Activated CD8-positive, alpha-beta memory T cell treated with anti-CD3 and anti-CD28 coated beads, Interleukin-2, amount 50 U/mL, for 4 hours (primary cell): ENCODE measurements around the gene GLRX.

Source experiments
- DNase-seq: peaks from one replicate; pipeline ENCODE4 v3.0.0-alpha.2; 2020

Gene GLRX

DNA sequence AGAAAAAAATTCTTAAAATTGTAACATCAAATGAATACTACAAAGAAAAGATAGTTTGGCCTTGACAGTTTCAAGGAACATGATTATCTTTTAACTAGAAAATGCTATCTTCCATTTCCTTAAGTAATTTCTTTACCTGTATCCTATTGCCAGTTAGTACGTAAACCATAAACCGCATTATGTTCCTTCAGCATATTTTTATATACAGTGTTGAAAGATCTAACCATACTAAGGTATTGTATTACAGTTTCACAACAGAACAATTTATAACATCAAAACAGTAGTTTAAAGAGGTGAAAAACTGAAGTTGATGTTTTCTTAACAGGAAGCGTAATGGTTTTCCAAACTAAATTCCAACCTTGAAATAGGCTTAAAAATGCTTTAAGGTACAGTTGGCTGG, 45.1 kb downstream of the GLRX start:
- DNase-seq, result no peak

DNA sequence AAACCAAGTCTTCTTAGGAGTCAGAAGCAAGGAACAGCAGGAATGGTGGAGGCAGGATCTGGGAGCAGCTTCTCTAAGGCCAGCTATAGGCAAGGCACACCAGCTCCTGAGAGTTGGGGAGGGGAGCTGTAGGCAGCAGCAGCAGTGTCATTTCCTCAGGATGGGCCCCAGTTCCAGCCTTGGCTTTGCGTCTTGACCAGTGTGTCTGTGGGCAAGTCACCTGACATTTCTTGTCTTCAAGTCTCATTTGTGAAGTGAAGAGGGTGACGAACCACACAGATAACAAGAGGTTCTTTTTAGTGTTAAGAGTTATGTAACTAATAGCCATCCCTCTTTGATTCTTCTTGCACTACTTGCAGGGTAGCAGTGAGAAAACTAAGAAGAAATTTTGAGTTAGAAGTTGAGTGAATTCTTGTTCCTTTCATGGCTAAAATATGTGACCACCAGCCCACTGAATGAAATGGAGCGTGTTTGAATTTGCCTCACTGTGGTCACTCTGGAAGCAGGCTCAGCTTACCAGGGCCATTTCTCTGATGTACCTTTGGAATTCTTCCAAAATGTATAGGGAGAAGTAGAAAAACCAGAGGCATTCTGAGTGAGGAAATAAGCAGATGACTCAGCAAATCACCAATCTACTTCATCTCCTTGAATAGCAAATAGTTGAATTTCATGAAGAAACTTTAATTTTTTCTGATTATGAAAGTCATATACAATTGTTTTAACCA, 49.0 kb downstream of the GLRX start:
- DNase-seq, result no peak

DNA sequence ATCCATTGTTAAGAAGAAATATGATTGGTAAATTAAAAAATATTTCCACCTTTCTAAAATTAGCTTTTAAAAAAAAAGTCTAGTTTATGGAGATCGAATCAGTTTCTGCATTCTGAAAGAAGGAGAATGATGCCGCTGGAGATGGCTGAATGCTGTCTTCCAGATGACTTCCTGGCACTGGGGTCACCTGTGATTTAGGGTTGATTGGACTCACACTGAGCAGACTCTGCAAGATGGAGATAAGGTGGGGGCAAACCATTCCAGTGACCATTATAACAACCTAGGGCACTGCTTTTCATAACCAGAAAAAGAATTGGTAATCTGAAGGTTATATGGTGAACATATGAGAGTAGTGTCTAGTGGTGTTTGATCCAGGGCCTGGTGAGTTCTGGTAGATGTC, 50.6 kb downstream of the GLRX start:
- no peak for DNase-seq

DNA sequence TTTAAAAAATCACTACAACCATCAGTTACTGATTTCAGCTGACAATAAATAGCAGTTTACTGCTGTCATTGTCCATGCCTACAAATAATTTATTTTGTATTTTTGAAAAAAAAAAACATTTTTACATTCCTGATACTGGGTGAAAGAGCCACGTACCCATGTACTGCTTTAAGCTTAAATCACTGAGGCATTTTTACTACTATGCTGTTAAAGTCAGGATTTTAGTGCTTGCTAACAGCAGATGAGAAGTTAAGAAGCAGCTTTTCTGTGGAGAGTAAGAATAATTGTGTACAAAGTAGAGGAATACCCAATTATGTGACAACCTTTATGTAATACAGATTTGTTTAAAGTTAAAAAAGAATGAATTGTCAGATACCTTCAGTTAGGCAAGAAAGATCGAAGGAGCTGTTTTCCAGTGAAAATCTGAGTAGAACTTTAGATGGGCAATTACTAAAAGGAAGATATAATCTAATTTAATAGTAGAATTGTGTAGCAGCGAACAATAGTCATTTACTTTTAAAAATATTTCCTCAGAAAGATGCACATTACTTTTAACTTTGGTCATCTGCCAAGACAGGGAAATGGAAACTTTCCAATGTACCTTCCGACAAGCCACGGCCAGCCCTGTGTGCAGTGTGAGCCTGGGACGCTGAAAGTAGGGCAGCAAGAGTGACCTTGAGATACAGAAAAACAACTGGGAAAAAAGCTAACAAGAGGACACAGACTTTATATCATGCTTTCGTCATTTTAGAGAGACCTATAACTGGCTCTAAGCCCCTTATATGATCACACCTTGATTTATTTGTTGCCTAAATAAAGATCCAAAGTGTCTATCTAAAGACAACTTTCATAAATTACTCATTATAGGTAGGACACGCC, 51.5 kb downstream of the GLRX start:
- DNase-seq, result no peak

GRCh38 chr5:95768731-95769130, 53.8 kb downstream of the GLRX start:
- no peak for DNase-seq

- no peak for DNase-seq
Observed at GRCh38 chr5:95763941-95764340, 58.6 kb downstream of the GLRX start.
